Measurements from ENCODE around the gene SIRPG. TPM values are rescaled to one million over a fixed set of nuclear protein-coding genes. Genes with fewer than 3 reads are reported as not detected.

Gene SIRPG
- total RNA-seq, 4 donors from 2014 or later: 2.5 to 26.9 (median 3.8) TPM; not detected in 1

DNA sequence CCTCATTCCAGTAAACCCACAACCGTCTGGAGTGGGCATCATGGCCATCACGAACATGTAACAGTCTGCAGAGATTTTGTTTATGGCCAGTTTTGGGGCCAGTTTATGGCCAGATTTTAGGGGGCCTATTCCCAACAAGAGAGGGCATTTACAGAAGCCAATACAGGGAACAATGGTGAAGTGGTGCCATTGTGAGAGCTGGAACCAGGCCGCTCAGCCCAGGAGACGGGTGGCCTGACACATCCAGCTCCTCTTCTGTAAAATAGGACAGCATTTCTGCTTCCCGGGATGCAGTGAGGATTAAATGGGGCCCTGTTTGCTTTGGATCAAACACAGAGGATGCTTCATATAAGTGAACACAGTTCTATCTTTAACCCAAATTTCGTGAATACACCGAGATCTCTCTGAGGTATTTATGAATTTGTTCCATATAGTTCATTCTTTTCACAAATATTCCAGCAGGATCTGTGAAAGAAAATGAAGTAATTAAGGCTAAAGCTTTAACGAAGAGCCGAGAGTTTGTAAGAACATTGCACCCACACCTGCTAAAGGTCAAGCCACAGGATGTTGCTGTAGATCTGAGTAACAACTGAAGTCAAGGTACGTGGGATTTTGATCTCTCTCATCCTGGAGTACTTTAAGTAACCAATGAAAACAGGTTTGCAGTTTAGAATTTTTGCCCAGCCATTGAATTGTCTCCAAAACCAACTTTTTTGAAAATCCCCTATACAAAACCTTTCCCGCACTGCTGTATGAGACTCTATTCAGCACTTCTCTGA, 14.5 kb upstream of the SIRPG start:
- H3K4me1 ChIP-seq: peaks cover 0 to 2% (median 0%) of the 10 kb centered on the region in 4 donors
- no peak overlapping the region for H3K4me3 ChIP-seq
- H3K27ac ChIP-seq: no peak overlapping the region
- in situ Hi-C loops (cut with MboI; ENCODE audit: low pct_ligation_motif_present in 1 of 4, low pct_unique_long_range_greater_than_20kb in 1 of 4, low sequenced_read_pairs in 3 of 4) (no loop called here), intact Hi-C loops (cut with DNase I; ENCODE audit: low total_unique reads) (no loop called here)
- no peaks in the 10 kb centered on the region for H3K36me3 ChIP-seq
- DNase-seq: no peak
- H3K27me3 ChIP-seq: no peaks in the 10 kb centered on the region
- no peak for TF ChIP-seq EP300 (IDR thresholded peaks at IDR 0.05; ENCODE audit: low read depth)
- TF ChIP-seq, protein P1, sequence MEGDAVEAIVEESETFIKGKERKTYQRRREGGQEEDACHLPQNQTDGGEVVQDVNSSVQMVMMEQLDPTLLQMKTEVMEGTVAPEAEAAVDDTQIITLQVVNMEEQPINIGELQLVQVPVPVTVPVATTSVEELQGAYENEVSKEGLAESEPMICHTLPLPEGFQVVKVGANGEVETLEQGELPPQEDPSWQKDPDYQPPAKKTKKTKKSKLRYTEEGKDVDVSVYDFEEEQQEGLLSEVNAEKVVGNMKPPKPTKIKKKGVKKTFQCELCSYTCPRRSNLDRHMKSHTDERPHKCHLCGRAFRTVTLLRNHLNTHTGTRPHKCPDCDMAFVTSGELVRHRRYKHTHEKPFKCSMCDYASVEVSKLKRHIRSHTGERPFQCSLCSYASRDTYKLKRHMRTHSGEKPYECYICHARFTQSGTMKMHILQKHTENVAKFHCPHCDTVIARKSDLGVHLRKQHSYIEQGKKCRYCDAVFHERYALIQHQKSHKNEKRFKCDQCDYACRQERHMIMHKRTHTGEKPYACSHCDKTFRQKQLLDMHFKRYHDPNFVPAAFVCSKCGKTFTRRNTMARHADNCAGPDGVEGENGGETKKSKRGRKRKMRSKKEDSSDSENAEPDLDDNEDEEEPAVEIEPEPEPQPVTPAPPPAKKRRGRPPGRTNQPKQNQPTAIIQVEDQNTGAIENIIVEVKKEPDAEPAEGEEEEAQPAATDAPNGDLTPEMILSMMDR (IDR thresholded peaks at IDR 0.05): no peak
- no peak for TF ChIP-seq POLR2A (IDR thresholded peaks at IDR 0.05)
- TF ChIP-seq POLR2AphosphoS5 (IDR thresholded peaks at IDR 0.05): no peak
- WGBS, 2 donors (ENCODE audit: low coverage in 1 of 2): 75 to 76% methylated on average over 9 to 11 of the region's 11 CpGs
- H3K9me3 ChIP-seq: no peaks in the 10 kb centered on the region

DNA sequence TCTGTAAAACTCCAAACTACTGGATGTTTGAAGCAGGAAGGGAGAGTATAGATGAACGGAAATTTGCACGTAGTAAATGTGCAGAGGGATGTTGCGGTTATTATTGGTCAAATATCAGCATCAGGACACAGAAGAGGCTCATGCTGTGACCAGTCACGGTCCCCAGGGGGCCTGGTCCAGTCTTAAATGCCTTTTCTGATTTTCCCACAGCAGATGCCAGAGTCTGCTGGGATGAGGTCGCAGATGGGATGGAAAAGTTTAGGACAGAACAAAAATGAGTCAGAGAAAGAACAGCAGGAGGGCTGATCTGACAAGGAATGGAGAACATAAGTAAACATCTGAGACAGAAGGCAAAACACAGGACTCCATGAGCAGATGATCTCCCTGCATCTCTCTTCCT, 11.7 kb upstream of the SIRPG start:
- no peaks in the 10 kb centered on the region for H3K36me3 ChIP-seq
- in situ Hi-C loops (cut with MboI; ENCODE audit: low pct_ligation_motif_present in 1 of 4, low pct_unique_long_range_greater_than_20kb in 1 of 4, low sequenced_read_pairs in 3 of 4): no loop called here
- intact Hi-C loops (cut with DNase I; ENCODE audit: low total_unique reads): no loop called here
- TF ChIP-seq, protein P1 (IDR thresholded peaks at IDR 0.05): no peak
- no peak for TF ChIP-seq POLR2A (IDR thresholded peaks at IDR 0.05)
- no peak for TF ChIP-seq POLR2AphosphoS5 (IDR thresholded peaks at IDR 0.05)
- TF ChIP-seq EP300 (IDR thresholded peaks at IDR 0.05; ENCODE audit: low read depth): no peak
- H3K27me3 ChIP-seq: no peaks in the 10 kb centered on the region
- no peak overlapping the region for H3K27ac ChIP-seq
- DNase-seq: no peak
- no peak overlapping the region for H3K4me3 ChIP-seq
- H3K4me1 ChIP-seq: no peaks in the 10 kb centered on the region
- WGBS, 2 donors (ENCODE audit: low coverage in 1 of 2): 77 to 83% methylated on average over 5 of the region's 5 CpGs
- H3K9me3 ChIP-seq: no peaks in the 10 kb centered on the region

DNA sequence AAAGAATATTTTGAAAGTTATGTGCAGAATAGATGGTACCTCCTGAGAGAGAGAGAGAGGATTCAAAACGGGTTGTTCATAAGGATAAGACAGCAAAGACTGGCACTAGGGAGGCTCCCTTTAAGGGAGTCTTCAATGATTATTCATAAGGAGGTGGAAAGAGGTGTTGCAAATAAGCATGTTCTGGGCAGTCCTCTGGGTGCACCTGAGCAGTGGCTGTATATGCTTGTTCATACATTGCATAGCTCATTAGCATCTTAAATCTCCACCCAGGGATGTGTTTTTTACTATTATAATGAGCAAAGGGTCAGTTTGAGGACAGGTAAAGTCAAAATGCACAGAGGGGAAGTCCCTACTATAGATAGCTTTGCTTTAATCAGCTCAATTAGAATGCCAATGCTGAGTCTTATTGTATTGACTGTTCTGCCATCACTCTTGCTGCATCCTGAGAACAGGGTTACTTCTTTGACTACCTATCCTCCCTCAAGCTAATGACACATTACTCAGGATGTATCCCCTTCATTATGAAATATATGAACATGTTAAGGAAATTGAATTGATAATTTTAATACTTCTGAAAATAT, 10.0 kb upstream of the SIRPG start:
- Histone ChIP-seq H3K27me3 (no peaks in the 10 kb centered on the region), H3K4me1 (no peaks in the 10 kb centered on the region), H3K9me3 (no peaks in the 10 kb centered on the region), H3K27ac (no peak overlapping the region), H3K4me3 (no peak overlapping the region), H3K36me3 (no peaks in the 10 kb centered on the region)
- in situ Hi-C loops (cut with MboI; ENCODE audit: low pct_ligation_motif_present in 1 of 4, low pct_unique_long_range_greater_than_20kb in 1 of 4, low sequenced_read_pairs in 3 of 4) (no loop called here), intact Hi-C loops (cut with DNase I; ENCODE audit: low total_unique reads) (no loop called here)
- DNase-seq: no peak
- TF ChIP-seq EP300 (IDR thresholded peaks at IDR 0.05; ENCODE audit: low read depth) (no peak), POLR2A (IDR thresholded peaks at IDR 0.05) (no peak), POLR2AphosphoS5 (IDR thresholded peaks at IDR 0.05) (no peak)
- TF ChIP-seq, protein P1 (IDR thresholded peaks at IDR 0.05): no peak
- 39 to 56% methylated on average over 1 of the region's 1 CpG for WGBS, 2 donors (ENCODE audit: low coverage in 1 of 2)

DNA sequence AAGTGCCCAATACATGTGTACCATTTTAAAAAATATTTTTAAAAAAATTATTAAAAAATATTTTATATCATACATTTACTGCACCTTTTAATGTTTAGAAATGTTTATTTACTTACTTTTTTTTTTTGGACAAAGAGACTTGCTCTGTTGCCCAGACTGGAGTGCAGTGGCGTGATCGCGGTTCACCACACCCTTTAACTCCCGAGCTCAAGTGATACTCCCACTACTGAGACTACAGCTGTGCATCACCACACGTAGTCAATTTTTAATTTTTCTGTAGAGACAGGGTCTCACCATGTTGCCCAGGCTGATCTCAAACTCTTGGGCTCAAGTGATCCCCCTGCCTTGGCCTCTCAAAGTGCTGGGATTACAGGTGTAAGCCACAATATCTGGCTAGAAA, 9.2 kb upstream of the SIRPG start:
- Histone ChIP-seq H3K36me3 (no peaks in the 10 kb centered on the region), H3K27me3 (no peaks in the 10 kb centered on the region), H3K9me3 (no peaks in the 10 kb centered on the region), H3K4me1 (no peaks in the 10 kb centered on the region), H3K27ac (no peak overlapping the region), H3K4me3 (no peak overlapping the region)
- in situ Hi-C loops (cut with MboI; ENCODE audit: low pct_ligation_motif_present in 1 of 4, low pct_unique_long_range_greater_than_20kb in 1 of 4, low sequenced_read_pairs in 3 of 4): no loop called here
- WGBS, 2 donors (ENCODE audit: low coverage in 1 of 2): 55 to 79% methylated on average over 5 of the region's 5 CpGs
- DNase-seq: no peak
- no peak for TF ChIP-seq EP300 (IDR thresholded peaks at IDR 0.05; ENCODE audit: low read depth)
- TF ChIP-seq, protein P1 (IDR thresholded peaks at IDR 0.05): no peak
- intact Hi-C loops (cut with DNase I; ENCODE audit: low total_unique reads): no loop called here
